ENCODE measurements around the gene NKAIN2.

- TF ChIP-seq CTCF (conservative IDR thresholded peaks at IDR 0.05 in 1 of 2, IDR thresholded peaks at IDR 0.05 in 1 of 2; ENCODE audit: extremely low read depth in 1 of 2, insufficient read depth in 1 of 2, low read depth in 1 of 2, low read length in 2 of 2) (no peak), EZH2 (IDR thresholded peaks at IDR 0.05; ENCODE audit: borderline replicate concordance, low read length) (no peak)
Measured at GRCh38 chr6:124226396-124226795, 422.7 kb downstream of the NKAIN2 start.

Data from mammary epithelial cell (primary cell).